ENCODE results near the gene USH1G.

Gene USH1G

DNA sequence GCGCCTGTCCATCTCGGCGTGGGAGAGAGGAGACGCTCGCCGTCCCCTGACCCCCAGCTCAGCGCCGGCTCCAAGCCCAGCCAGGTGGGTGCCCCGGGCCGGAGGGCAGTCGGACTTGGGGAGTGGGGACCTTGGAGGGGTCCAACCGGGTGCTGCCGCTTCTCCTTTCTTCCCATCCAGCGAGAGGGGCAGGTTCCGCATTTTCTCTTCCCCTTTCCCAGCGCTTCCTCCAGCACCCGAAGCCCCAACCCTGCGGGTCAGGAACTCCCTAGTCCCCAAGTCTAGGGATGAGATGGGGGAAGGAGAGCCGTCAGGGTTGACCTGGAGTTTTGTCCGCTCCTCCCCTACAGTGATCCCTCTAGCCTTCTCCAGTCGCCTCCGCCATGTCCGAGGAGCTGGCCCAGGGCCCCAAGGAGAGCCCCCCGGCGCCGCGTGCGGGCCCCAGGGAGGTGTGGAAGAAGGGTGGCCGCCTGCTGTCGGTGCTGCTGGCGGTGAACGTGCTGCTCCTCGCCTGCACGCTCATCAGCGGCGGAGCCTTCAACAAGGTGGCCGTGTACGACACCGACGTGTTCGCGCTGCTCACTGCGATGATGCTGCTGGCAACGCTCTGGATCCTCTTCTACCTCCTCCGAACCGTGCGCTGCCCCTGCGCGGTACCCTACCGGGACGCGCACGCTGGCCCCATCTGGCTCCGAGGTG lies 1.3 kb upstream of the USH1G start, which contains the start of gene OTOP2:
OTOP2 (plus strand) TSS at position 24 of the 699 bp plus-strand sequence; CDS start at position 384, 360 bp downstream.
- peaks cover 0 to 18% (median 7%) of the 10 kb centered on the region in 10 experiments; a peak in 10 of 20 replicates for H3K4me1 ChIP-seq
- no peak within 1 kb of the TSS for H3K9ac ChIP-seq
- peaks cover 0 to 43% (median 6%) of the 10 kb centered on the region in 11 experiments; a peak in 9 of 22 replicates for H4K20me1 ChIP-seq
- H3K27ac ChIP-seq = no peak within 1 kb of the TSS
- no peaks in the 10 kb centered on the region for H3K9me3 ChIP-seq (replicated peaks in 1 of 11)
- peak within 1 kb of the TSS in 3 of 11 experiments; percentile 46 to 75 (median 70); a peak in 7 of 22 replicates for H3K4me2 ChIP-seq
- no peaks in the 10 kb centered on the region for H3K36me3 ChIP-seq
- no peak for TF ChIP-seq Cebpa-rat (IDR thresholded peaks at IDR 0.05)
- H3K27me3 ChIP-seq = peaks cover 68 to 87% (median 80%) of the 10 kb centered on the region in 11 experiments
- H3K4me3 ChIP-seq = no peak within 1 kb of the TSS

DNA sequence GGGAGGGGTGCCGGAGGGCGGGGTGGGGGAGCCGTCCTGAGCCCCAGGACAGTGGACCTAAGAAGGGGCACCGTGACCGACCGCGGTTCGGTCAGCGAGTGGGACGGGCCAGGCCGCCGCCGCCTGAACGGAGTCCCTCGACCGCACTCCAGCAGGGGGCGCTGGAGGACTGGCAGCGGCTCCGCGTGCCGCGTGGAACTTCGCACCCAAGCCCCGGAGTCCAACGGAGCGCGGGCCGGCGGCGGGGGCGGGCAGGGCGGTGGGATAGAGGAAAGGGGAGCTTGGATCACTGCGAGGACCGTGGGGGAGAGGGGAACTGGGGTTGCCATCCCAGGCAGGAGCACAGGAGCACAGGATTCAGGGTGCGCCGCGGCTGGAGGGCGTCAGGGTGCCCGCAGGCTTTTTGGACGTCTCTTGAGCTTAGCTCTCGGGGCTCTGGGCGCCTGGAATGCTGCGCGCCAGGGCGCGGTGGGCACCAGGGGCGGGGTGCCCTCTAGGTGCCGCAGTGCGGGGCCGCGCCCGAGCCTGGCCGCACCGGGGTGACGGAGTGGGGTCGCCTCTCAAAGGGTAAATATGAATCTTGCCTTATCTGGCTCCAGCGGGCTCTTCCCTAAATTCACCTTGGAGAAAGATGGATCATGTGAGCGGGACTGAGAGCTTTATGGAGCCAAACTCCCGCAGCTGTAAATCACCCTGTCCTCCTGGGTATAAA lies 639 bp upstream of the USH1G start:
- Histone ChIP-seq H3K27me3 (peaks cover 68 to 94% (median 83%) of the 10 kb centered on the region in 11 experiments), H3K4me2 (peak overlapping the region in 3 of 11 experiments; percentile 20 to 75 (median 70); a peak in 6 of 22 replicates), H3K36me3 (no peaks in the 10 kb centered on the region), H3K9me3 (replicated peaks in 1 of 11) (no peaks in the 10 kb centered on the region), H3K4me1 (peaks cover 0 to 18% (median 7%) of the 10 kb centered on the region in 10 experiments; a peak in 10 of 20 replicates), H3K4me3 (no peak overlapping the region), H3K9ac (no peak overlapping the region), H3K27ac (no peak overlapping the region), H4K20me1 (peaks cover 0 to 43% (median 6%) of the 10 kb centered on the region in 11 experiments; a peak in 9 of 22 replicates)
- TF ChIP-seq Cebpa-rat (IDR thresholded peaks at IDR 0.05) = no peak

DNA sequence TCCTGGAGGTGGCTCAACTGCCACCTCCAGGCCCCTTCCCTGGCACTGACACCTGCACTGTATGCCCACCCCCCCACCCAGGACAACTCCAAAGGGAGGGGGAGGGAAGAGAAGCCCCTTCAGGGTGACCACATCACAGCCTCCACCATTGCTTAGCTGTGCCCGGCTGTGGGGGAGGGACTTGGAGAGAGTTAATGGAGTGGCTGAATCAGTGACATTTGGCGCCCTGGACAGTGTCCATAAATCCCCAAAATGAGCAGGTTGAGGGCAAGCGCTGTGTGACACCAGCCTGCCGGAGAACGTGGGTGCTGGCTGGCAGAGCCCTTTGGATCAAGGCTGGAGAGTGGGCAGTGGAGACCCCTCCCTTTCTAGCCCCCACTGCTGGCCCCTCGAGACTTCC lies 883 bp downstream of the USH1G start:
- Histone ChIP-seq H3K27me3 (peaks cover 68 to 89% (median 81%) of the 10 kb centered on the region in 11 experiments), H3K9me3 (replicated peaks in 1 of 11) (no peaks in the 10 kb centered on the region), H3K27ac (no peak overlapping the region), H3K4me3 (no peak overlapping the region), H3K4me1 (peaks cover 0 to 28% (median 15%) of the 10 kb centered on the region in 10 experiments; a peak in 13 of 20 replicates), H3K36me3 (no peaks in the 10 kb centered on the region), H4K20me1 (peaks cover 0 to 43% (median 6%) of the 10 kb centered on the region in 11 experiments; a peak in 9 of 22 replicates), H3K9ac (no peak overlapping the region), H3K4me2 (no peak overlapping the region)
- TF ChIP-seq Cebpa-rat (IDR thresholded peaks at IDR 0.05) = no peak

DNA sequence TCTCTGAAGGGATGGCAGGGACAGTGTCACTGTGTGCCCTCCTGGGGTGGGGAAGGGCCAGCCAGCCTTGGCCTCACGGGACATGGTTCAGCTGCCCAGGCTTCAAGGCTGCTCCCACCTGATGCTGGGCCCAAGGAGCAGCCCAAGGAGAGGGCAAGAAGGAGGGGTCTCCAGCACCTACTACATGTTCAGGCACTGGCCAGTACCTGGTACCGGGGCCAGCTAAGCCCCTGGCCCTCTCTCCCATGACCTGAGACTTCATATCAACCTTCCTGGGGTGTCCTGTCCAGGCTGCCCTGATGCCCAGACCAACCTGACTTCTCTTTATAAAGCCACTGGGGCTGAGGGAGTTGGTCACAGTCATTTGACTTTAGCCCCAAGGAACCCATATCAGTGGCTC lies 1.3 kb downstream of the USH1G start:
- Histone ChIP-seq H3K9ac (no peak overlapping the region), H3K4me2 (no peak overlapping the region), H3K9me3 (replicated peaks in 1 of 11) (no peaks in the 10 kb centered on the region), H3K36me3 (no peaks in the 10 kb centered on the region), H3K27me3 (peaks cover 68 to 85% (median 78%) of the 10 kb centered on the region in 11 experiments), H3K27ac (no peak overlapping the region), H3K4me3 (no peak overlapping the region), H4K20me1 (peaks cover 0 to 43% (median 6%) of the 10 kb centered on the region in 11 experiments; a peak in 9 of 22 replicates), H3K4me1 (peaks cover 0 to 31% (median 16%) of the 10 kb centered on the region in 10 experiments; a peak in 13 of 20 replicates)
- no peak for TF ChIP-seq Cebpa-rat (IDR thresholded peaks at IDR 0.05)

DNA sequence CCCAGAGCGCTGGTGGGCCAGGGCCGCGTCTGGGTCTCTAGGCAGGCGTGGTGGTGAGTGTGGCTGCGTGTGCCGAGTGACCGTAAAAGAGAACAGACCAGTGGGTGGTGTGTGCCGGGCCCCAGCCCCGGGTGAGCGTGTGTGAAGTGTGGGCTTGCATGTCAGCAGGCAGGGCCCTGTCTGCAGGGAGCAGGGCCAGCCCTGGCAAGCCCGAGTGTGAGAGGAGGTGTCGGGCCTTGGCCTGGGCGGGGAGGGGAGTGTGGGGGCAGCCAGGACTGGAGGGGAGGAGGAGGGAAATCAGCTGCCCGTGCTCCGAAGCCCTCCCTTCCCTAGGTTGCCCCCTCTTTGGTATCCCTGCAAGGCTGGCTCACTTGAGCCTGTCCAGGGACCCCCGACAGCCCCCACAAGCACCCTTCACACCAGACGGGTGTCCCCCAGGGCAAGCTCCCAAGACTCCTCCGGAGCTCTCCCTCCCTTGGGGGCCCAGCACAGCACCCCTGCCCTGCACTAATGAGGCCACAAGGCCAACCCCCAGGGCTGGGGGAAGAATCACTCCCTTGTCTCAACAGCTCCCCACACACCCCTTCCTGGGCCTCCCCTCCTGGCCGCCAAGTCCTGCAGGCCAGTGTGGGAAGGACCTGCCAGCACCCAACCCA lies 1.9 kb downstream of the USH1G start:
- Histone ChIP-seq H3K9me3 (replicated peaks in 1 of 11) (no peaks in the 10 kb centered on the region), H3K27ac (no peak overlapping the region), H3K4me3 (no peak overlapping the region), H3K4me2 (no peak overlapping the region), H3K36me3 (no peaks in the 10 kb centered on the region), H3K27me3 (peaks cover 66 to 78% (median 73%) of the 10 kb centered on the region in 11 experiments), H3K4me1 (peaks cover 0 to 31% (median 16%) of the 10 kb centered on the region in 10 experiments; a peak in 13 of 20 replicates), H3K9ac (no peak overlapping the region), H4K20me1 (peaks cover 0 to 43% (median 6%) of the 10 kb centered on the region in 11 experiments; a peak in 9 of 22 replicates)
- TF ChIP-seq Cebpa-rat (IDR thresholded peaks at IDR 0.05) = no peak

DNA sequence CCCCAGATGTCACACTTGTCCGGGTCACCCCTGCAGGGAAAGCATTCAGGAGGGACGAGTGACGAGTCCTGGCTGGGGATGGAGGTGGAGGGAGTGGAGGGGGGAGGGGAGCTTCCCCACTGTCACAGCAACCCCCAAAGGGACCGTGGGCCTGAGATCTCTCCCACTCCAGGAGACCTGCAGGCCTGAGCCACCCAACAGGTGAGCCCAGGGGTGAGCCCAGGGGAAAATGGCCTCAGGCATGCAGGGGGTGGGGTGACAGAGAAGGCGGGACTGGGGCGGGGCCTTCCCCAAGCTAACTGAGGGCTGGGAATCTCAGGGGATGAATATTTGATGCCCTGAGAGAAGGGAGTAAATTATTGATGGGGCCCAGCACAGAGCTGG lies 2.4 kb downstream of the USH1G start:
- H3K36me3 ChIP-seq = no peaks in the 10 kb centered on the region
- H3K27ac ChIP-seq = no peak overlapping the region
- no peak overlapping the region for H3K4me2 ChIP-seq
- H3K27me3 ChIP-seq = peaks cover 61 to 73% (median 68%) of the 10 kb centered on the region in 11 experiments
- no peak overlapping the region for H3K4me3 ChIP-seq
- H3K9me3 ChIP-seq (replicated peaks in 1 of 11) = no peaks in the 10 kb centered on the region
- H4K20me1 ChIP-seq = peaks cover 0 to 43% (median 6%) of the 10 kb centered on the region in 11 experiments; a peak in 9 of 22 replicates
- no peak for TF ChIP-seq Cebpa-rat (IDR thresholded peaks at IDR 0.05)
- peaks cover 0 to 31% (median 16%) of the 10 kb centered on the region in 10 experiments; a peak in 13 of 20 replicates for H3K4me1 ChIP-seq
- no peak overlapping the region for H3K9ac ChIP-seq

DNA sequence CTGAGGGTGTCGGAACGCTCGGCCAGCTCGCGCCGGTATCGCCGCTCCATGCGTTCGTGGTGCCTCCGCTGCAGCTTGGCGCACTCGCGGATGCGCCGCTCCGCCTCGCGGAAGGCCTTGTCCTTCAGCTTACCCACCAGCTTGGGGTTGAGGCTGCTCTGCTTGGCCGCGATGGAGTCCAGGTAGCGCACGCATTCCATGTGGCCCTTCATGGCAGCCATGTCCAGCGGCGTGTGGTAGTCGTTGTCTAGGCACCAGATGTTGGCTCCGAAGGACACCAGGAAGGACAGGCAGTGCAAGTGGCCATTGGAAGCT lies 2.8 kb downstream of the USH1G start:
- Histone ChIP-seq H3K4me2 (no peak overlapping the region), H3K9ac (no peak overlapping the region), H3K27me3 (peaks cover 57 to 69% (median 64%) of the 10 kb centered on the region in 11 experiments), H4K20me1 (peaks cover 0 to 43% (median 6%) of the 10 kb centered on the region in 11 experiments; a peak in 9 of 22 replicates), H3K36me3 (no peaks in the 10 kb centered on the region), H3K9me3 (replicated peaks in 1 of 11) (no peaks in the 10 kb centered on the region), H3K27ac (no peak overlapping the region), H3K4me1 (peaks cover 0 to 31% (median 16%) of the 10 kb centered on the region in 10 experiments; a peak in 13 of 20 replicates), H3K4me3 (no peak overlapping the region)
- no peak for TF ChIP-seq Cebpa-rat (IDR thresholded peaks at IDR 0.05)

DNA sequence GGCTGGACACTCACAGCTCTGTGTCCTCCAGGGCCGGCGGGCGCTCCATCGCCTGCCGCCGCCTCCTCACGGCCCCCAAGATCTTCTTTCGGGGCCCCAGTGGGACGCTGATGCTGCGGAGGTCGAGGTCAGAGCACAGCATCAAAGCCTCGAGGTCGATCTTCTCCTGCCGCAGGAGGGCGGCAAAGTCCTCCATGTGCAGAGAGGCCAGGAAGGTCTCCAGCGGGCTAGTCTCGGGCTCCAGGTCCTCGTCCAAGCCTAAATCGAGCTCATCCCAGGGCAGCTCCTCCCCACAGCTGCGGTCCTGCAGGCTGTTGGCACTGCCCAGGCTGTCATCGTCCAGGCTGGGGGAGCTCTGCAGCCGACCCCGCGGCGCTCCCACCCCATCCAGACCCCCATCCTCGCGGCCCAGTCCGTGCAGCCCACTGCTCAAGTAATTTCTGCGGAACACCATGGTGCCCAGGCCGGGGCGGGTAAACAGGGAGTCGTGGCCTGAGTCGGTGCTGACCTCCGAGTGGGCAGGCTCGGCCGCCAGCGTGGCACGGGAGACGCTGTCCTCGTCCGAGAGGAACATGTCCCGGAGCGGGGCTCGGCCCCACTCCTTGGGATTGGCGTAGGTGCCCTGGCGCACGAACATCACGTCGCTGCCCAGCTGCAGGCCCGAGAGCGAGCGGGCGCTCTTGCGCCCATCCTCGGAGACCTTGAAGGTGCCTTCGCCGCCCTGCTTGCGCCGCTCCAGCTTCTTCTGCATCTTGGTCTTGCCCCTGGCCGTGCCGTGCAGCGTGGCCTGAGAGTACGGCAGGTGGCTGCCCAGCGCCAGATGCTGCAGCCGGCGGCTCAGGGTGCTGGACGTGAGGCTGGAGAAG lies 3.4 kb downstream of the USH1G start:
- no peak overlapping the region for H3K27ac ChIP-seq
- peaks cover 0 to 33% (median 16%) of the 10 kb centered on the region in 10 experiments; a peak in 14 of 20 replicates for H3K4me1 ChIP-seq
- H3K9ac ChIP-seq = no peak overlapping the region
- peak overlapping the region in 3 of 11 experiments; percentile 2 to 12 (median 9); a peak in 2 of 22 replicates for H3K4me2 ChIP-seq
- H3K36me3 ChIP-seq = no peaks in the 10 kb centered on the region
- H3K4me3 ChIP-seq = no peak overlapping the region
- TF ChIP-seq Cebpa-rat (IDR thresholded peaks at IDR 0.05) = no peak
- no peaks in the 10 kb centered on the region for H3K9me3 ChIP-seq (replicated peaks in 1 of 11)
- H4K20me1 ChIP-seq = peaks cover 0 to 37% (median 6%) of the 10 kb centered on the region in 11 experiments; a peak in 9 of 22 replicates
- H3K27me3 ChIP-seq = peaks cover 51 to 64% (median 58%) of the 10 kb centered on the region in 11 experiments

All from BLaER1 treated with 17β-estradiol and CSF1 and Interleukin-3, amounts not matched to agents 10 nM and 100 nM (cell line).